Uterus (tissue), 2 donors: ENCODE measurements around the gene DDX17.

Experiments
- POLR2A ChIP-seq, 2 donors: fragments of 450-650 bp; IDR thresholded peaks; one replicate each; pipeline ENCODE4 v1.6.1; 2016; ENCODE audit warnings: antibody characterized with exemption in 2 of 2, mild to moderate bottlenecking in 1 of 2, moderate library complexity in 1 of 2
- TF ChIP-seq, protein P1 (sequence below), 4 experiments: fragments of 200-600 bp in 2 of 4; fragments of 450-650 bp in 2 of 4; sonication (generic) in 2 of 4; IDR thresholded peaks; one replicate each; pipeline ENCODE4 v1.5.1; 2016 to 2019; ENCODE audit warnings: antibody characterized with exemption in 4 of 4, mild to moderate bottlenecking in 2 of 4, moderate library complexity in 1 of 4

DNA sequence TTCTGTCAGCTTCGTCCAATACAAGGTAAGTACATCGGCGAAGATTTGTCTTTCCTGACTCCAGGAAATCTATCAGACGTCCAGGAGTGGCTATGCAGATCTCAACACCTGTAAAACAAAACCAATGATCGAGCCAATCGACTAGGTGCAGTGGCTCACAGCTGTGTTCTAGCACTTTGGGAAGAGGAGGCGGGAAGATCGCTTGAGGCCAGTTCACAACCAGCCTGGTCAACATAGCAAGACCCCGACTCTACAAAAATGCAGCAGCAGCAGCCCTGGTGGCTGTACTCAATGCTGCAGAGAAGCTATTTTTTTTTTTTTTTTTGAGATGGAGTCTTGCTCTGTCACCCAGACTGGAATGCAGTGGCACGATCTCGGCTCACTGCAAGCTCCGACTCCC is 11.2 kb downstream of the DDX17 start:
- TF ChIP-seq POLR2A (IDR thresholded peaks at IDR 0.05) = no peak
- TF ChIP-seq, protein P1, sequence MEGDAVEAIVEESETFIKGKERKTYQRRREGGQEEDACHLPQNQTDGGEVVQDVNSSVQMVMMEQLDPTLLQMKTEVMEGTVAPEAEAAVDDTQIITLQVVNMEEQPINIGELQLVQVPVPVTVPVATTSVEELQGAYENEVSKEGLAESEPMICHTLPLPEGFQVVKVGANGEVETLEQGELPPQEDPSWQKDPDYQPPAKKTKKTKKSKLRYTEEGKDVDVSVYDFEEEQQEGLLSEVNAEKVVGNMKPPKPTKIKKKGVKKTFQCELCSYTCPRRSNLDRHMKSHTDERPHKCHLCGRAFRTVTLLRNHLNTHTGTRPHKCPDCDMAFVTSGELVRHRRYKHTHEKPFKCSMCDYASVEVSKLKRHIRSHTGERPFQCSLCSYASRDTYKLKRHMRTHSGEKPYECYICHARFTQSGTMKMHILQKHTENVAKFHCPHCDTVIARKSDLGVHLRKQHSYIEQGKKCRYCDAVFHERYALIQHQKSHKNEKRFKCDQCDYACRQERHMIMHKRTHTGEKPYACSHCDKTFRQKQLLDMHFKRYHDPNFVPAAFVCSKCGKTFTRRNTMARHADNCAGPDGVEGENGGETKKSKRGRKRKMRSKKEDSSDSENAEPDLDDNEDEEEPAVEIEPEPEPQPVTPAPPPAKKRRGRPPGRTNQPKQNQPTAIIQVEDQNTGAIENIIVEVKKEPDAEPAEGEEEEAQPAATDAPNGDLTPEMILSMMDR (IDR thresholded peaks at IDR 0.05) = no peak
